GM19452 (cell line): ENCODE data around the gene CRACDL.

Source experiments
- ATAC-seq: cut with Tn5 transposase; IDR thresholded peaks from one replicate; pipeline ENCODE4 v1.9.1; 2021; ENCODE audit not compliant: unreplicated experiment

CRACDL gene

DNA sequence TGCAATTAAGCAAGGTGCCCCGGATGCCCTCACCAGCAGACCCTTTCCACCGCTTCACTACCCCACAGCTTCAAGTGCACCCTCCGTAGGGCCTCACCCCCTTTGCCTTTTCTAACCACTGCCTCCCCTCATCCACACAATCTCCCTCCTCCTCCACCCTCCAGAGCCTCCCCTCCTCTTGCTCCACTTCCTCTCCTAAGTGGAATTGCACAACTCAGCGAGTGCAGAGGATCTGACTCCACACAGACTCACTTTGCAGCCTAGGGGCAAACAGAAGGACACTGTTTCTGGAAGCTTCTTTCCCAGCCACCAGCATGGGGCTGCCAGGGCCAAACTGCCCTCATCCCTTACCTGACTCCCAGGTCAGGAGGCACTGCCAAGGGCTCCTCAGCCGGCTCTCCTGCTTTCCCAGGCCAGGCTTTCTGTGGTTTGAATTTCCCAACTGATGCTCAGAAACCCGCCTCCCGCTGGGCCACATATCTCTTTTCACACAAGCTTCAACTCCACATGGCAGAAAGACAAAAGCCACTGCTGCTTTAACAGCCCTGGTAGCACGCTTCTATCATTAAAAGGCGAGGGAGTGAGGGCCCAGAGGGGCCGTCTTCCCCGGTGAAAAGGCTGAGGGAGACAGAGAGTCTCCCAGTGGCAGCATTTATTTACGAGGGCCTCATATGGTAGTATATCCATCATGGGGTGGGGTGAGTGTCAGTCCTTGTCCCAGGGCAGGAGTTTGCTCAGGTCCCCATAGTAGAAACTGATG is 130.4 kb downstream of the CRACDL start:
- no peak for ATAC-seq

GRCh38 chr2:98804736-98805135 is 131.3 kb downstream of the CRACDL start:
- no peak for ATAC-seq

DNA sequence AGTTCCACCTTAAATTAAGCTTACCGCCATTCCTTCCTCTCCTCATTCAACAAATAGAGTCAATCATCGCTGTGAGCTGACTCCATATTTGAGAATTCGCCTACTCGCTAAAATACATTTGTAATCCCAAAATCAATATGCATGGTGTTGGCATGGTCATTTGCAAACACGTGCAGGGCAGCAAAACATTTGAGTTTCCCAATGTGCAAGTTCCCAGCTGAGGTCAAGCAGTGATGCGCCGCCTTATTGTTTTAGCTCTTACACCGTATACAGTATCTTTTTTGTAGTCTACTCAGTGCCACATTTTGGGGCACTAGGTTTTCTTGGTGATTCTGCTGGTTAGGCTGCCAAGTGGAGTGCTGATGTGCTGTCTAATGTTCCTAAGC is 131.8 kb downstream of the CRACDL start:
- no peak for ATAC-seq

DNA sequence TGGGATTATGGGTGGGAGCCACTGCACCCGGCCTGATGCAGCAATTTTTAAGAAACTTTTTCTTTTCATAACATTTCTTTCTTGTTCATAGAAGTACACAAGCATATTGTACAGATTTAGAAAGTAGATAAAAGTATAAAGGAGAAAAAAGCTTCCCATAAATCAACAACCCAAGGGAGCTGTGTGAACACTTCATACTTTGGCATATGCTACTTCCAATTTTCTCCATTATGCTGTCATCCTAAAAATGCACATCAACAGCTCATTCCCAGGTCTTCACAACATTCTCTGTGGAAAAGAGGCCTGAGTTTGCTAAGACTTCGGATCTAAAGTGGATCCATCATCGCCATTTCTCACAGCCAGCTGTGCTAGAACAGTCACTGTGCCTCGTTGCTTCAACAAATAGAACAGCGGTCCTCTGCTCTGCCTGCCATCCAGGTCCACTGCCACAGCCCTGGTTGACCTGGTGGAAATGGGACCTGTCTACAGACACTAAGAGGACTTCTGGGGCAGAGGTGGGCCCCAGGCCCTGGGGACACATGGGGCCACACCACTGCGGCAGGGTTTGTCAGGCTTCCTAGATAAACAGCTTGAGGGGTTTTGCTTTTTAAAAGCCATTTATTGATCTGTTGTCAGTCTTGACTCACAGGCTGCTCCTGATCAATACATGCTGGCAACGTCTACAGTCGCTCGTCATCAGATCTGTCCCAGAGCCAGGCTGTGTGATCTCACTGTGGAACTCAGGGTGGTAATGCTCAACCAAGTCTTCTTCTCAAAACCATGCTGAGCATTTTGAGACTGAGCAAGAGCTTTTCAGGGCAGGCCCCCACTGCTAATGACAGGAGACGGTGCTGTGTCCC is 132.4 kb downstream of the CRACDL start:
- ATAC-seq: no peak

DNA sequence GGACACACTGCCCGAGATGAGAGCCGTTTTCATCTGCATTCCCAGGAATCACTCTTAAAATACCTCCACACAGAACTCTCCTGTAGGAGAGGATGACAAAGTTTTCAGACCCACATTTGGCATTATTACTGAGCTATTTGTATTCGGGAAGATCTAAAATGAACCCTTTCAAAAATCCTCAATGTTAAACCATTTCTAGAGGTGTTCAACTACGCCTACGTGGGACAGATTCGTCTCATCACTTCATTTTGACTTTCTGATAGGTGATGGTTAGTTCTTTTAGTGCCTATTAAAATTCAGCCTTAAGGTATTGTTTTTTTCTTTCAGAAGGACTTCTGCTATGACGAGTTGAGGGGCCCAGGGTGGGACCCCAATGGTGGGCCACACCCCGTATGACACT is 133.7 kb downstream of the CRACDL start:
- no peak for ATAC-seq

DNA sequence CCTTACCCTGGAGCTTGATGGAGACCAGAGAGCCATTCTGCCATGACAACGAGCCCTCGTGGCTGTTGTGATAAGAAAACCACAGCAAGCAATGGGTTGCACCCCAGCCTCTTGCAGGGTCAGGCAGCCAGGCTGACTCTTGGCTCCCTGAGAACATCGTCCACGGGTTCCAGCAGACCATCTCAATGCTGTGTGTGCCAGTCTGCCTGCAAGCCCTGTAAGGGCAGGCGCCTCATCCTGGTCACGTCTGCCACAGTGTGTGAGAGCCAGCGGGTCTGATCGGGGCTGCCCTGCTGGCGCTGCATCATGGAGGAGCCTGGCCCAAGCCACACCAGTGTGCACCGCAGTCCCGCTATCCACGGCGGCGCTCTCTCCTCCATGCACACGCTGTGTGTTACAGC is 134.1 kb downstream of the CRACDL start:
- ATAC-seq: no peak

- no peak for ATAC-seq
Observed at GRCh38 chr2:98801286-98801685, 134.7 kb downstream of the CRACDL start.

DNA sequence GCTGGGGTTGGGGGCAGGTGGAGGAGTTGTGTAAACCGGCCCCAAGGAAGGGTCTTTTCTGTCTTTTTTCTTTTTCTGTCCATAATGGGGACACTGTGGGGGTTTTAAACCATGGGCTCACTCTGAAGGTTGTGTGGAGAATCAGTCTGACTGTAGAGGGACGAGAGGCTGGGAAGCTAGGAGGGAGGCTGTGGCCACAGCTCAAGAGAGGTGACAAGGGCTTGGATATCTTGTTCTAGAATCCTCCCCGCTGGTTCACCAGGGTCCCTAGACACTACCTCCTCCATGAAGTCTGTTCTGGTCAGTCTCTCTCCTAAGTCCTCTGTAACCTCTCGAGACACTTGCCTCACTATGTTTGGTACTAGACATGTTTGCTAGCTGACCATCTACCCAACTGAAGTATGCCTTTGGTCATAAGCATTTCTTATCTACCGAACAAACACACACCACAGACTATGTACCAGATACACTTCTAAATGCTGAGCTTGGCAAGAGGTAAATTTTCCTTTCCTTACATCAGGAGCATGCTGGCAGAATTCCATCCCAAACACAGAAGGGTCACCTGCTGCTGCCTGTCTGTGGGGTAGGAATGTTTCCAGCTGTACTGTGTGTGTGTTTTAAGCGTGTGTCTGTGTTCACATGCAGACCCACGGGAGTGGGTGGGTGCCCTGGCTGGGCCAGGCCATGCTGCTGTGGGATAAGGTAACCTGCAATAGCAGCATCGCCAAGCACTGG is 135.5 kb downstream of the CRACDL start:
- ATAC-seq: no peak

DNA sequence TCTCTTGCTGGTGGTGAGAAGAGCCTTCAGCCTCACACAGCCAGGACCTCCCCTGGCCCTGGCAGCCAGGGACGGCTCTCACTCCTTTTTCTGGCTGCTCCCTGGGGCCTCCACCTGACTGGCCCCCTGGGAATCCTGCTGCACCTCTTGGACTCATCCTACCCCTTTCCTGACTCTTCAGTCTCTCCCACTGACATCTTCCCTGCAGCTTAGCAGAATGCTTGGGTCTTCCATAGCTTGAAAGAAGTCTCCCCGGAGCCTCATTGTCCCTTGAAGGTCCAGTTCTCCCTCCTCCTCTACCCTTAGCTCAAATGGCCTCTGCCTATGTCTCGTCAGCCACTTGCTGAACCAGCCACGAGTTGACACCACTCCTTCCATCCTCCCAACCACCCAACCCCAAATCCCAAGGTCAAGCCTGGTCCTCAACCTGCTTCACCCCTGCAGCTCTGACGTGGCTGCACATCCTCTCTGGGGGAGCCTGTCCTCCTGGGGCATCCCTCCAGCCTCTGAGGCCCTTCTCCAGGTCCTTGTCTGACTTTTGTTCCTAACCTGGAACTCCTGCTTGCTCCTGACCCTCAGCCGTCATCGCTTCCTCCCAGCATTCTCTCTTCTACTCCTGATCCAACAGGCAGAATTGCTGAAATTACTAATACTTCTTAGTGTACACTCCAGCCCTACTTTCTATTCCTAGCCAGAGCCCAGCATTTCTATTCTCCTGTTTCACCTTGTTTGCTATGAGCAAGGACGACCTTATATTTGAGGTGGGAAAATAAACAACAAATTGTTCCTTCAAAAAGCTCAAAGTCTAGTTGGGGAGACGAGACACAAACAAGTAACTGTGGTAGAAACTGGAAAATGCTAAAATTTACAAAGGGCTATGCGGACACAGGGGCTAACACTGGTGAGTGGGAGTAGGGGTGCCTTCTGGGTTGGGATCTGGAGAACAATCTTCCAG is 136.4 kb downstream of the CRACDL start:
- ATAC-seq: no peak

GRCh38 chr2:98796775-98797544 is 139.1 kb downstream of the CRACDL start:
- no peak for ATAC-seq

DNA sequence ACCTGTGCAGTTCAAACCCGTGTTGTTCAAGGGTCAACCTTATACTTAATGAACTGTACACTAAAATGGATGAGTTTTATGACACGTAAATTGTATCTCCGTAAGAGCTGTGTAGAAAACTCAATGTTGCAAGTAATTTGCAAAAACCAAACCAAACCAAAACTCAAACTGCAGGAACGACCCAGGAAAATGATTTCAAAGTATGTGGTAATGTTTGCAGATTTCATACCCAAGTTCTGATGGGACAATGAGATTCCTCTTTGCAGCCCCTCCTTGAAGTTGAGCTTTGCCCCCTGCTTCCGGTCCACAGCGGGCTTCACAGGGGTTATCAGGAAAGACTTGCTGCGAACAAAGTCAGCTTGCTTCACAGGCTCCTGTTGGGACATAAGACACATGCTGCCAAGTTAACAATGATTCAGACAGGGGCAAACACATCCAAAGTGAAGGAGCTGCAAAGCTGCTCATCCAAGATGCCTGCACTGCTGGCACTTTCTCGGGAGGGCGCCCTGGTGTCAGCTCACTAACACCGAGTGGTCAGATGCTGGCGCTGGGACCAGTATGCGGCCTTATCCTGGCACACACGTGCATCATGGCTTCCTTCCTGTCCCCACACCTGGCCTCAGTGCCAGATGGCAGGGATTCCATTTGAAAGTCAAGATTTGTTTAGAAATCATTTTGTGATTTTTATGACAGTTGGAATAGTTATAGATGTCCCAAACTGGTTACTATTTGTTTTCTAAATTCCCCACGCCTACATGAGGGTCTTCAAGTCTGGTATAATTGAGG is 139.9 kb downstream of the CRACDL start:
- no peak for ATAC-seq

DNA sequence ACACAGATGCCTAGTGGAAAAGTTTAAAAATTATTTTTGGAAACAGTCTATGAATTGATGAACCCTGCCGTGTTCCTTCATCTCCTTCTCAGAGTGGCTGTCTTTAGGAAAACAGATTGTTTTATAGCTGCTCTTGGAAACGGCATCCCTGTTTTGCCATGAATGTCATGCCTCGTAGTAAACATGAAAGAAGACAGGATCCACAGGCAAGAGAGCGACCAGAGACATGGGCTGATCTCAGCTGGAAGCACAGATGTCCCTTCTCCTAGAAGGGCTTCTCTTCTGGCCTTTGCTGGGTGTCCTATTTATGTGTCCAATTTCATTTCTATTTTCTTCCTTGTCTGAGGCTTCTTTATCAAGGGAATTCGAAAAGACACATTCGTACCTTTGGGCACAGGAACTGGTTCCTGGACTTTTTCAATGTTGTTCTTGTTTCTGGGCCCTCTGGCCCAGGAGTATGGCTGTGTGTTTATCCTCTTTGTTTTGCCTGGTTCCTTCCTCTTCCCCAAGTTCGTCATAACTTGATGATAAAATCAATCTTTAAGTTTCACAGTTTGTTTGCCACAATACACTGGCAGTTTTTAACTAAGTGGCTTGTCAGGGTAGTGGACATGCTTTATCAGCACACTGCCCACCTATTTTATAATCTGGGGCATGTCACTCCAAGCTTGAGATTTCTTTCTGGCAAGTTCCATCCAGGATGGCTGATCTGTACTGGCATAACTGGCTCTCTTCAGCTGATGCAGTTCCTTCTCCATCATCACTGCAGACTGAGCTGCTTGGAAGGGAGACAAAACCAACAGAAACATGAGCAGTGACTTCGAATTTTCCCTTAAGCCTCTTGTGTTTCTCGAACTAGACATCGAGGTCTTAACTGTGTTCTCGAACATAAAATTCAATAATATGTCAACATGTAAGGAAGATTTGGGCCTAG is 141.9 kb downstream of the CRACDL start:
- no peak for ATAC-seq

GRCh38 chr2:98793275-98793674 is 142.8 kb downstream of the CRACDL start:
- no peak for ATAC-seq

GRCh38 chr2:98790221-98790620 is 145.8 kb downstream of the CRACDL start:
- ATAC-seq: no peak

DNA sequence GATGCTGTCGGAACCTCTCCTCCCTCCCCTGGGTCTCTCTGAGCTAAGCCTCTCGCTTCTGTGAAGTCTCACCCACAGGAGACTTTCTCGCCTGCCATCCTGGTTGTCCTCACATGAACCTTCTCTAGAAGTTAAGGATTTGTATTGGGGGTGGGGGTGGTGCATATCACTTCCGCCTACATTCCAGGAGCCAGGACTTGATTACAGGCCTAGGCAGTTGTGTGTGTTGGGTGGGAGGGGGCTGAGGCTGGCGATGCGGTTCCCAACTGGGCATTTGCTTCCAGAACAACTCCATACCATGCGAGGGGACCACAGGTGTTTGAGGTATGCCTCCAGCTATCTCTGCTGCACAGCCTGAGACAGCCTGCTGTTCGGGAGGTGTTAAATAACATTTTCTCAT is 148.3 kb downstream of the CRACDL start:
- no peak for ATAC-seq

DNA sequence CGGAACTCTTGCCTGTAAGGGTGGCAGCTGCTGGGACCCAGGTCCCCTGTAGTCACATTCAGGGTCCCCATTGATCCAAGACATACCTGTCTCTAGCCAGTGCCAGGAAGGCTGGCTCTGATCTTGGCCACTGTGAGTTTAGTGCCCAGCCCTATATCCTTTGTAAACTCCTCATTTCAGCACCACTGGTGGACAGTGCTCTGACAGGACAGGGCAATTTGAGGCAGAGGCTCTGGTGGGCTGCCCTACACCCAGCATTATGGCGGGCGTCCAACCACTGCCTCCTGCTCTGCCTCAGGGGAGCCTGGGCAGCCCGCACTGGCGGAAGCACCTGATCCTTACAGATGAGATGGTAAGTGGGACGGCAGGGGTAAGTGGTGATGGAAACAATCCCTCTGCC is 149.8 kb downstream of the CRACDL start:
- ATAC-seq: no peak

DNA sequence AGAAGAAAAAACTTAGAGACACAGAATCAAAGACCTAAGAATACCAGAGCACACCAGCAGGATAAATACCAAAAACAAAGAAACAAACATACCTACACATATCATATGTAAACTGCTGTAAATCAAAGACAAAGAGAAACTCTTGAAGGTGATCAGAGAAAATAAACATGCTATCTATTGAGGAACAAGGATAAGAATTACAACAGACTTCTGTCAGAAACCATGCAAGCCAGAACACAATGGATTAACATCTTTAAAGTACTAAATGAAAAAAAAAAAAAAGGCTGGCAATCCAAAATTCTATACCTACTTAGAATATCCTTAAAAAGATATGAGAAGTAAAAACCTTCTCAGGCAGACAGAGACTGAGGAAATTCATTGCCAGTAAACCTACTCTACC is 153.5 kb downstream of the CRACDL start:
- no peak for ATAC-seq

GRCh38 chr2:98781822-98782221 is 154.2 kb downstream of the CRACDL start:
- no peak for ATAC-seq
